H9 (cell line): Measurements from ENCODE around the gene CDC123. TPM values are rescaled to one million over a fixed set of nuclear protein-coding genes. Genes with fewer than 3 reads are reported as not detected.

Experiments used
- DNase-seq: peaks from one replicate; pipeline ENCODE4 v3.0.0-alpha.2; 2017
- H2AFZ ChIP-seq: one replicate; pipeline ENCODE4 v1.6.1; 2013; ENCODE audit warnings: mild to moderate bottlenecking, low read length, control low read depth, moderate library complexity
- H2AK5ac ChIP-seq: 2 replicates; pipeline ENCODE4 v1.6.1; 2013; ENCODE audit warnings: low read length, control low read depth, mixed read lengths; ENCODE audit not compliant: insufficient read length
- H2BK120ac ChIP-seq: one replicate; pipeline ENCODE4 v1.6.1; 2013; ENCODE audit warnings: low read depth, mild to moderate bottlenecking, low read length, control low read depth, inconsistent platforms; ENCODE audit not compliant: poor library complexity, severe bottlenecking
- H2BK12ac ChIP-seq: 2 replicates; pipeline ENCODE4 v1.6.1; 2013; ENCODE audit warnings: low read length, control low read depth, mixed read lengths, low read depth; ENCODE audit not compliant: insufficient read length
- H2BK15ac ChIP-seq: 2 replicates; pipeline ENCODE4 v1.6.1; 2013; ENCODE audit warnings: low read depth, low read length, control low read depth
- H2BK20ac ChIP-seq: one replicate; pipeline ENCODE4 v1.6.1; 2013; ENCODE audit warnings: low read depth, mild to moderate bottlenecking, low read length, control low read depth, inconsistent platforms; ENCODE audit not compliant: poor library complexity, severe bottlenecking
- H2BK5ac ChIP-seq: 2 replicates; pipeline ENCODE4 v1.6.1; 2013; ENCODE audit warnings: low read length, control low read depth, mixed read lengths; ENCODE audit not compliant: insufficient read length
- H3K14ac ChIP-seq: 2 replicates; pipeline ENCODE4 v1.6.1; 2013; ENCODE audit warnings: low read length, control low read depth; ENCODE audit not compliant: insufficient read depth
- H3K18ac ChIP-seq: 2 replicates; pipeline ENCODE4 v1.6.1; 2013; ENCODE audit warnings: low read depth, mild to moderate bottlenecking, mixed read lengths, low read length, control low read depth; ENCODE audit not compliant: insufficient read length
- H3K23ac ChIP-seq: 2 replicates; pipeline ENCODE4 v1.6.1; 2013; ENCODE audit warnings: low read length, control low read depth, mixed read lengths, low read depth; ENCODE audit not compliant: insufficient read length
- H3K23me2 ChIP-seq: 2 replicates; pipeline ENCODE4 v1.6.1; 2013; ENCODE audit warnings: low read depth, mild to moderate bottlenecking, mixed read lengths, low read length, control low read depth; ENCODE audit not compliant: insufficient read length, poor library complexity, severe bottlenecking
- H3K27ac ChIP-seq: 2 replicates; pipeline ENCODE4 v1.5.1; 2013; ENCODE audit warnings: low read length, control low read depth, mixed read lengths, low read depth; ENCODE audit not compliant: insufficient read length
- H3K27me3 ChIP-seq: 2 replicates; pipeline ENCODE4 v1.6.1; 2013; ENCODE audit warnings: low read length, control low read depth, inconsistent platforms; ENCODE audit not compliant: insufficient read depth
- H3K4ac ChIP-seq: 2 replicates; pipeline ENCODE4 v1.6.1; 2013; ENCODE audit warnings: low read depth, mild to moderate bottlenecking, control low read depth, inconsistent platforms, low read length, moderate library complexity
- H3K4me1 ChIP-seq: 2 replicates; pipeline ENCODE4 v1.6.1; 2013; ENCODE audit warnings: low read length, control low read depth, inconsistent platforms; ENCODE audit not compliant: insufficient read depth
- H3K4me2 ChIP-seq: 2 replicates; pipeline ENCODE4 v1.6.1; 2013; ENCODE audit warnings: low read length, control low read depth, mixed read lengths; ENCODE audit not compliant: insufficient read length, insufficient read depth
- H3K56ac ChIP-seq: 2 replicates; pipeline ENCODE4 v1.6.1; 2013; ENCODE audit warnings: low read depth, mild to moderate bottlenecking, mixed read lengths, low read length, control low read depth; ENCODE audit not compliant: insufficient read length
- H3K79me1 ChIP-seq: 2 replicates; pipeline ENCODE4 v1.6.1; 2013; ENCODE audit warnings: low read depth, mild to moderate bottlenecking, moderate library complexity, low read length, control low read depth, inconsistent platforms; ENCODE audit not compliant: insufficient read depth, poor library complexity, severe bottlenecking
- H3K79me2 ChIP-seq: 2 replicates; pipeline ENCODE4 v1.6.1; 2013; ENCODE audit warnings: low read length, control low read depth, inconsistent platforms; ENCODE audit not compliant: insufficient read depth
- H3K9ac ChIP-seq: 2 replicates; pipeline ENCODE4 v1.6.1; 2013; ENCODE audit warnings: low read length, control low read depth, mixed read lengths; ENCODE audit not compliant: insufficient read length; ENCODE audit errors: extremely low read depth
- H3K9me3 ChIP-seq: one replicate; pipeline ENCODE4 v1.6.1; 2013; ENCODE audit warnings: low read depth, low read length, inconsistent platforms; ENCODE audit not compliant: control insufficient read depth
- H3T11ph ChIP-seq: one replicate; pipeline ENCODE4 v1.6.1; 2013; ENCODE audit warnings: mild to moderate bottlenecking, low read length, control low read depth, inconsistent platforms
- H4K20me1 ChIP-seq: one replicate; pipeline ENCODE4 v1.6.1; 2013; ENCODE audit not compliant: control insufficient read depth, insufficient read length, insufficient read depth
- H4K5ac ChIP-seq: 2 replicates; pipeline ENCODE4 v1.6.1; 2013; ENCODE audit warnings: low read depth, mild to moderate bottlenecking, mixed read lengths, low read length, control low read depth; ENCODE audit not compliant: insufficient read length
- H4K8ac ChIP-seq: replicated peaks from 2 replicates; pipeline ENCODE4 v1.6.1; 2013; ENCODE audit warnings: low read length, control low read depth, mixed read lengths, low read depth; ENCODE audit not compliant: insufficient read length
- H4K91ac ChIP-seq: 2 replicates; pipeline ENCODE4 v1.6.1; 2013; ENCODE audit warnings: low read depth, mild to moderate bottlenecking, moderate library complexity, mixed read lengths, low read length, control low read depth; ENCODE audit not compliant: insufficient read length
- H3K27ac Mint-ChIP-seq, 3 experiments: 2 replicates in 2 of 3; 3 replicates in 1 of 3; pipeline ENCODE4 v1.8.0; 2020 to 2021; ENCODE audit warnings: mixed read lengths in 3 of 3, mild to moderate bottlenecking in 1 of 3, moderate library complexity in 1 of 3
- H3K27me3 Mint-ChIP-seq: 2 replicates; pipeline ENCODE4 v1.8.0; 2021; ENCODE audit warnings: low read depth, mild to moderate bottlenecking, moderate library complexity, mixed read lengths
- H3K36me3 Mint-ChIP-seq, 3 experiments: 2 replicates in 2 of 3; 3 replicates in 1 of 3; pipeline ENCODE4 v1.8.0; 2020 to 2021; ENCODE audit warnings: low read depth in 3 of 3, mixed read lengths in 3 of 3; ENCODE audit not compliant: insufficient read depth in 1 of 3
- H3K4me1 Mint-ChIP-seq, 2 experiments: 2 replicates each; pipeline ENCODE4 v1.8.0; 2020; ENCODE audit warnings: mixed read lengths in 2 of 2
- H3K4me3 Mint-ChIP-seq, 2 experiments: 2 replicates in 1 of 2; 3 replicates in 1 of 2; pipeline ENCODE4 v1.8.0; 2020 to 2021; ENCODE audit warnings: mild to moderate bottlenecking in 2 of 2, mixed read lengths in 2 of 2, moderate library complexity in 1 of 2
- H3K9me3 Mint-ChIP-seq, 2 experiments: 2 replicates in 1 of 2; 3 replicates in 1 of 2; pipeline ENCODE4 v1.8.0; 2020; ENCODE audit warnings: mild to moderate bottlenecking in 2 of 2, mixed read lengths in 2 of 2, moderate library complexity in 1 of 2
- WGBS: extraction: QIAGEN DNeasy Blood & Tissue Kit; methylation state at CpG from one replicate; pipeline ENCODE4 v1.1.7; 2013; ENCODE audit warnings: missing lambda C conversion rate, low lambda C conversion rate, mixed read lengths; ENCODE audit not compliant: insufficient read length; ENCODE audit errors: extremely low coverage; 5-methylcytosine and 5-hydroxymethylcytosine counted together
- total RNA-seq: library from RNA; stranded (reverse); gene quantifications from 2 replicates; pipeline ENCODE4 v1.2.1, GENCODE V29; 2021
- TF ChIP-seq, protein P1 (sequence below): fragments of 200-600 bp; sonication (generic); conservative IDR thresholded peaks from 3 replicates; pipeline ENCODE4 v1.8.0; 2021; ENCODE audit warnings: antibody characterized with exemption, mild to moderate bottlenecking

CDC123 gene
- total RNA-seq, 1 experiment from 2014 or later, result 159 TPM

DNA sequence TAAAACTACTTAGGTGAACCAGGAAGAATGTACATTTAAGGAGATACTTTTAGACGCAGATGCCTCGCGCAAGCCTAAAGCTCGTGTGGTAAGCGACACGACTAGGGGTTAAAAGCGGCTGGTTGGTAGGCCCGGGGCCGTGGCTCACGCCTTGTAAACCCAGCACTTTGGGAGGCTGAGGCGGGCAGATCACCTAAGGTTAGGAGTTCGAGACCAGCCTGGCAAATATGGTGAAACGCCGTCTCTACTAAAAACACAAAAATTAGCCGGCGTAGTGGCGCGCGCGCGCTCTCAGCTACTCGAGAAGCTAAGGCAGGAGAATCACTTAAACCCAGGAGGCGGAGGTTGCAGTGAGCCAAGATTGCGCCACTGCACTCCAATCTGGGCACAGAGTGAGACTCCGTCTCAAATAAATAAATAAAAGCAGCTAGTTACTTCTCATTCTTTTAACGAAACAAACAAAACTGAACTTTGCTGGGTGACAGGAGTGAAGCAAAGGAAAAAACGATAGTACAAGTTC is 1.2 kb upstream of the CDC123 start:
- Histone ChIP-seq H3K4me1 (no peaks in the 10 kb centered on the region), H3K9ac (peak overlapping the region; percentile 97), H3T11ph (no peak overlapping the region), H3K4me2 (peak overlapping the region; percentile 80), H3K9me3 (no peaks in the 10 kb centered on the region), H3K23me2 (peaks cover 4% of the 10 kb centered on the region), H2BK20ac (no peak overlapping the region), H4K8ac (no peak overlapping the region), H3K27me3 (no peaks in the 10 kb centered on the region), H4K91ac (no peak overlapping the region), H3K23ac (no peak overlapping the region), H2BK15ac (no peak overlapping the region), H2BK120ac (no peak overlapping the region), H3K27ac (no peak overlapping the region), H3K79me1 (peaks cover 12% of the 10 kb centered on the region), H2BK12ac (no peak overlapping the region), H2BK5ac (no peak overlapping the region), H4K5ac (no peak overlapping the region), H2AFZ (no peak overlapping the region), H3K4ac (no peak overlapping the region), H2AK5ac (no peak overlapping the region), H3K56ac (no peak overlapping the region), H3K79me2 (peaks cover 26% of the 10 kb centered on the region; the same call in 1 of the 2 replicates), H4K20me1 (no peaks in the 10 kb centered on the region), H3K14ac (no peak overlapping the region), H3K18ac (no peak overlapping the region)
- DNase-seq, result no peak
- WGBS, result no CpG with 5 or more reads among the region's 27 CpGs
- H3K4me1 Mint-ChIP-seq, result peaks cover 6 to 19% of the 10 kb centered on the region in 2 experiments
- H3K4me3 Mint-ChIP-seq, result peak overlapping the region; percentile 89 to 94
- TF ChIP-seq, protein P1, sequence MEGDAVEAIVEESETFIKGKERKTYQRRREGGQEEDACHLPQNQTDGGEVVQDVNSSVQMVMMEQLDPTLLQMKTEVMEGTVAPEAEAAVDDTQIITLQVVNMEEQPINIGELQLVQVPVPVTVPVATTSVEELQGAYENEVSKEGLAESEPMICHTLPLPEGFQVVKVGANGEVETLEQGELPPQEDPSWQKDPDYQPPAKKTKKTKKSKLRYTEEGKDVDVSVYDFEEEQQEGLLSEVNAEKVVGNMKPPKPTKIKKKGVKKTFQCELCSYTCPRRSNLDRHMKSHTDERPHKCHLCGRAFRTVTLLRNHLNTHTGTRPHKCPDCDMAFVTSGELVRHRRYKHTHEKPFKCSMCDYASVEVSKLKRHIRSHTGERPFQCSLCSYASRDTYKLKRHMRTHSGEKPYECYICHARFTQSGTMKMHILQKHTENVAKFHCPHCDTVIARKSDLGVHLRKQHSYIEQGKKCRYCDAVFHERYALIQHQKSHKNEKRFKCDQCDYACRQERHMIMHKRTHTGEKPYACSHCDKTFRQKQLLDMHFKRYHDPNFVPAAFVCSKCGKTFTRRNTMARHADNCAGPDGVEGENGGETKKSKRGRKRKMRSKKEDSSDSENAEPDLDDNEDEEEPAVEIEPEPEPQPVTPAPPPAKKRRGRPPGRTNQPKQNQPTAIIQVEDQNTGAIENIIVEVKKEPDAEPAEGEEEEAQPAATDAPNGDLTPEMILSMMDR, result no peak
- H3K36me3 Mint-ChIP-seq, result peaks cover 10 to 21% (median 20%) of the 10 kb centered on the region in 3 experiments; a peak in 6 of 7 replicates
- H3K9me3 Mint-ChIP-seq, result peaks cover 0 to 1% of the 10 kb centered on the region in 2 experiments; a peak in 2 of 5 replicates
- H3K27me3 Mint-ChIP-seq, result no peaks in the 10 kb centered on the region
- H3K27ac Mint-ChIP-seq, result peak overlapping the region in 2 of 3 experiments; percentile 98 to 99; a peak in 3 of 7 replicates
